HepG2 (cell line): Measurements from ENCODE around the gene EFCAB8. TPM values are rescaled to one million over a fixed set of nuclear protein-coding genes. Genes with fewer than 3 reads are reported as not detected.
A peak's percentile ranks its signal among the peaks of the same experiment; 100 is the strongest.

Experiments
- BCL3 ChIP-seq: sonication (generic); formaldehyde crosslinking; IDR thresholded peaks from 2 replicates; pipeline ENCODE4 v1.5.1; 2020; ENCODE audit warnings: mild to moderate bottlenecking, missing genetic modification reagents, moderate library complexity
- CBFB ChIP-seq: sonication (generic); formaldehyde crosslinking; IDR thresholded peaks from 2 replicates; pipeline ENCODE4 v1.4.0; 2020; ENCODE audit warnings: missing genetic modification reagents
- GATAD2A ChIP-seq: IDR thresholded peaks from 2 replicates; pipeline ENCODE4 v1.6.1; 2016
- HOXA3 ChIP-seq: sonication (generic); formaldehyde crosslinking; IDR thresholded peaks from 2 replicates; pipeline ENCODE4 v1.5.0; 2020; ENCODE audit warnings: missing genetic modification reagents
- ISL2 ChIP-seq: sonication (generic); formaldehyde crosslinking; IDR thresholded peaks from 2 replicates; pipeline ENCODE4 v1.5.0; 2020; ENCODE audit warnings: missing genetic modification reagents
- KLF12 ChIP-seq: sonication (generic); formaldehyde crosslinking; IDR thresholded peaks from 2 replicates; pipeline ENCODE4 v1.4.0; 2020; ENCODE audit warnings: missing genetic modification reagents, borderline replicate concordance
- MAZ ChIP-seq, 2 experiments: sonication (generic) in 1 of 2; formaldehyde crosslinking in 1 of 2; IDR thresholded peaks; 2 replicates each; pipeline versions ENCODE4 v1.5.0 to v1.6.1; 2012 to 2020; ENCODE audit warnings: low read depth in 2 of 2, mild to moderate bottlenecking in 2 of 2, borderline replicate concordance in 1 of 2, improper control_type of control experiment in 1 of 2, low read length in 1 of 2, missing genetic modification reagents in 1 of 2, moderate library complexity in 1 of 2
- MEF2D ChIP-seq: sonication (generic); formaldehyde crosslinking; IDR thresholded peaks from 2 replicates; pipeline ENCODE4 v1.5.1; 2020; ENCODE audit warnings: mild to moderate bottlenecking, missing genetic modification reagents
- NCOA5 ChIP-seq: sonication (generic); formaldehyde crosslinking; IDR thresholded peaks from 2 replicates; pipeline ENCODE4 v1.4.0; 2020; ENCODE audit warnings: missing genetic modification reagents
- SKIL ChIP-seq: sonication (generic); formaldehyde crosslinking; IDR thresholded peaks from 2 replicates; pipeline ENCODE4 v1.8.0; 2022; ENCODE audit warnings: missing genetic modification reagents, mild to moderate bottlenecking, moderate library complexity, borderline replicate concordance
- SMARCE1 ChIP-seq: fragments of 450-650 bp; IDR thresholded peaks from 2 replicates; pipeline ENCODE4 v1.6.1; 2017; ENCODE audit warnings: borderline replicate concordance
- SOX13 ChIP-seq, 3 experiments: fragments of 450-650 bp in 1 of 3; sonication (generic) in 1 of 3; formaldehyde crosslinking in 1 of 3; IDR thresholded peaks in 2 of 3; conservative IDR thresholded peaks in 1 of 3; 2 replicates each; pipeline versions ENCODE4 v1.5.0 to v1.6.1; 2016 to 2020; ENCODE audit warnings: antibody characterized with exemption in 1 of 3, mild to moderate bottlenecking in 1 of 3, missing compliant biosample characterization in 1 of 3, missing genetic modification reagents in 1 of 3, moderate library complexity in 1 of 3
- ZMAT5 ChIP-seq: sonication (generic); formaldehyde crosslinking; IDR thresholded peaks from 2 replicates; pipeline ENCODE4 v1.5.0; 2020; ENCODE audit warnings: mild to moderate bottlenecking, low read depth, missing genetic modification reagents, borderline replicate concordance
- ZNF224 ChIP-seq: sonication (generic); formaldehyde crosslinking; IDR thresholded peaks from 2 replicates; pipeline ENCODE4 v1.5.0; 2020; ENCODE audit warnings: mild to moderate bottlenecking, missing genetic modification reagents
- ZNF234 ChIP-seq: sonication (generic); formaldehyde crosslinking; conservative IDR thresholded peaks from 2 replicates; pipeline ENCODE4 v1.5.1; 2020; ENCODE audit warnings: mild to moderate bottlenecking, missing genetic modification reagents
- ZNF362 ChIP-seq: sonication (generic); formaldehyde crosslinking; IDR thresholded peaks from 2 replicates; pipeline ENCODE4 v1.4.0; 2020; ENCODE audit warnings: missing genetic modification reagents, mild to moderate bottlenecking, borderline replicate concordance
- polyA plus RNA-seq, 8 experiments: library from polyadenylated mRNA; depleted of rRNA in 3 of 8; stranded (reverse) in 7 of 8; unstranded in 1 of 8; fragments of >200 nt; fragmentation: Illumina TruSeq in 4 of 8; extraction: Trizol in 4 of 8; gene quantifications; 2 replicates each; pipeline versions ENCODE4 v1.2.1 to v1.2.3, GENCODE V29; 2011 to 2016; ENCODE audit warnings: low read depth in 4 of 8, missing spikeins in 1 of 8, mixed read lengths in 1 of 8; ENCODE audit not compliant: insufficient read depth in 1 of 8
- total RNA-seq, 5 experiments: library from RNA; depleted of rRNA; stranded (reverse); fragments of >200 nt; fragmentation: Illumina TruSeq; extraction: Trizol; gene quantifications; 2 replicates each; pipeline ENCODE4 v1.2.3, GENCODE V29; 2016; ENCODE audit warnings: low read depth in 1 of 5
- TF ChIP-seq, protein P1 (sequence below): sonication (generic); formaldehyde crosslinking; IDR thresholded peaks from 2 replicates; pipeline ENCODE4 v1.4.0; 2020; ENCODE audit warnings: missing genetic modification reagents, borderline replicate concordance

The EFCAB8 gene
- total and polyA plus RNA-seq, 2 of the 13 experiments (the other 11 are each of a cell fraction or from before 2014, with no cell fraction given), result 0.15 to 0.22 TPM

DNA sequence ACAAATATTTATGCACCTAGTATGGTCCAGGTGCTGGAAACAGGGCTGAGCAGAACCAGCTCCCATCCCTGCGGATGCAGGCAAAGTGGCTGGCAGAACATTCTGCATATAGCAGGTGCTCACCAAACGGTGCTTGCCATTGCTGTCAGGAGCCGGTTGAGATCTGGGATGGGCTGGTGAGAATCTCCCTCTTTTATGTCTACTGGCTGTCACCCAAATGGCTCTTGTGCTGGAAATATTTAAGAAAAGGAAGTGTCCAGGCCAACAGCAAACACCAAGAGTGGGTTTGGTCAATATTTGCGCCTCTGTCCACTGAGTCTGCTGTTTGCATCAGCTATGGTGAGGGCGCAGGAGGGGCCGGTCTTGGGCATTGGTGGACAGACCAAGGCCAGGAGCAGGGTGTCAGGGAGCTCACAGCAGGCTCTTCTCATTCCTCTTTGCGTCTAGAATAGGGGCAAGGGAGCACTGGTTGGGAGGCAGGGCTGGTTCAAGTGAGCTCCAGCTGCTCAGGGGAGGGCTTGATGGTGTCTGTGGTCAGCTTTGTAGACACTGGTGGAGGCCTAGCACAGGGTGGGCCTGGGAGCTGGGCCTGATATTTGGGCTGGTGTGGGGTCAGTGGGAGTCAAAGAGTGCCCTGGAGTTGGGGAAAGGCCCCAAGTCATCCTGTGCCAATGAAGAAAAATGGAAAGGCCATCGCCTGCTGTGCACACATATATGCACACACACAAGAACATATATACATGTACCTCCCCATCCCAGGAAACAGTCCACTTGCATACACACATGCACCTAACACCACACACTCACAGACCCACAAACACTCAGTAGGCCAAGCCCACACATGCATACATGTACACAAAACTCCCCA, 147.4 kb downstream of the EFCAB8 start (continued):
- TF ChIP-seq, protein P1, sequence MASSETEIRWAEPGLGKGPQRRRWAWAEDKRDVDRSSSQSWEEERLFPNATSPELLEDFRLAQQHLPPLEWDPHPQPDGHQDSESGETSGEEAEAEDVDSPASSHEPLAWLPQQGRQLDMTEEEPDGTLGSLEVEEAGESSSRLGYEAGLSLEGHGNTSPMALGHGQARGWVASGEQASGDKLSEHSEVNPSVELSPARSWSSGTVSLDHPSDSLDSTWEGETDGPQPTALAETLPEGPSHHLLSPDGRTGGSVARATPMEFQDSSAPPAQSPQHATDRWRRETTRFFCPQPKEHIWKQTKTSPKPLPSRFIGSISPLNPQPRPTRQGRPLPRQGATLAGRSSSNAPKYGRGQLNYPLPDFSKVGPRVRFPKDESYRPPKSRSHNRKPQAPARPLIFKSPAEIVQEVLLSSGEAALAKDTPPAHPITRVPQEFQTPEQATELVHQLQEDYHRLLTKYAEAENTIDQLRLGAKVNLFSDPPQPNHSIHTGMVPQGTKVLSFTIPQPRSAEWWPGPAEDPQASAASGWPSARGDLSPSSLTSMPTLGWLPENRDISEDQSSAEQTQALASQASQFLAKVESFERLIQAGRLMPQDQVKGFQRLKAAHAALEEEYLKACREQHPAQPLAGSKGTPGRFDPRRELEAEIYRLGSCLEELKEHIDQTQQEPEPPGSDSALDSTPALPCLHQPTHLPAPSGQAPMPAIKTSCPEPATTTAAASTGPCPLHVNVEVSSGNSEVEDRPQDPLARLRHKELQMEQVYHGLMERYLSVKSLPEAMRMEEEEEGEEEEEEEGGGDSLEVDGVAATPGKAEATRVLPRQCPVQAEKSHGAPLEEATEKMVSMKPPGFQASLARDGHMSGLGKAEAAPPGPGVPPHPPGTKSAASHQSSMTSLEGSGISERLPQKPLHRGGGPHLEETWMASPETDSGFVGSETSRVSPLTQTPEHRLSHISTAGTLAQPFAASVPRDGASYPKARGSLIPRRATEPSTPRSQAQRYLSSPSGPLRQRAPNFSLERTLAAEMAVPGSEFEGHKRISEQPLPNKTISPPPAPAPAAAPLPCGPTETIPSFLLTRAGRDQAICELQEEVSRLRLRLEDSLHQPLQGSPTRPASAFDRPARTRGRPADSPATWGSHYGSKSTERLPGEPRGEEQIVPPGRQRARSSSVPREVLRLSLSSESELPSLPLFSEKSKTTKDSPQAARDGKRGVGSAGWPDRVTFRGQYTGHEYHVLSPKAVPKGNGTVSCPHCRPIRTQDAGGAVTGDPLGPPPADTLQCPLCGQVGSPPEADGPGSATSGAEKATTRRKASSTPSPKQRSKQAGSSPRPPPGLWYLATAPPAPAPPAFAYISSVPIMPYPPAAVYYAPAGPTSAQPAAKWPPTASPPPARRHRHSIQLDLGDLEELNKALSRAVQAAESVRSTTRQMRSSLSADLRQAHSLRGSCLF (CRISPR knock-in tag), result no peak
- no peak for TF ChIP-seq ZNF234
- peak; percentile 76; the same call in 1 of the 2 replicates for TF ChIP-seq SOX13 (IDR thresholded peaks at IDR 0.05)
- peak in 1 of 2 experiments; percentile 94; a peak in 2 of 4 replicates for TF ChIP-seq SOX13 (CRISPR knock-in tag; conservative IDR thresholded peaks at IDR 0.05 in 1 of 2, IDR thresholded peaks at IDR 0.05 in 1 of 2)
- TF ChIP-seq MEF2D (CRISPR knock-in tag), result peak; percentile 97
- no peak for TF ChIP-seq KLF12 (CRISPR knock-in tag)
- no peak for TF ChIP-seq SMARCE1
- TF ChIP-seq NCOA5 (CRISPR knock-in tag), result no peak
- TF ChIP-seq HOXA3 (CRISPR knock-in tag), result peak; percentile 91
- peak; percentile 96 for TF ChIP-seq CBFB (CRISPR knock-in tag)
- TF ChIP-seq SKIL, result peak; percentile 100
- peak; percentile 62; the same call in 1 of the 2 replicates for TF ChIP-seq ZNF362 (CRISPR knock-in tag)
- peak; percentile 99 for TF ChIP-seq GATAD2A (CRISPR knock-in tag)
- peak; percentile 96 for TF ChIP-seq ISL2 (CRISPR knock-in tag)
- no peak; the same call in 1 of the 2 replicates for TF ChIP-seq MAZ (IDR thresholded peaks at IDR 0.05; ENCODE audit: borderline replicate concordance, low read depth, low read length)
- peak; percentile 76 for TF ChIP-seq MAZ (CRISPR knock-in tag; IDR thresholded peaks at IDR 0.05; ENCODE audit: low read depth)
- TF ChIP-seq ZNF224, result peak; percentile 76; the same call in 1 of the 2 replicates
- TF ChIP-seq BCL3 (CRISPR knock-in tag), result 0 out of 2 replicates have a peak, but pooled peaks have one; percentile 79
- no peak for TF ChIP-seq ZMAT5 (CRISPR knock-in tag)
